Endodermal cell (in vitro differentiated cells): Measurements from ENCODE around the gene SLX9. TPM values are rescaled to one million over a fixed set of nuclear protein-coding genes. Genes with fewer than 3 reads are reported as not detected.

Experiments used
- DNase-seq: peaks from one replicate; pipeline ENCODE4 v3.0.0-alpha.2; 2017
- H3K27ac ChIP-seq: 2 replicates; pipeline ENCODE4 v1.5.1; 2013; ENCODE audit warnings: mild to moderate bottlenecking, low read depth, low read length, moderate library complexity
- H3K27me3 ChIP-seq: 2 replicates; pipeline ENCODE4 v1.6.1; 2013; ENCODE audit warnings: mild to moderate bottlenecking, low read length, moderate library complexity; ENCODE audit not compliant: insufficient read depth, control insufficient read depth, poor library complexity, severe bottlenecking
- H3K36me3 ChIP-seq: 2 replicates; pipeline ENCODE4 v1.7.0; 2013; ENCODE audit warnings: mild to moderate bottlenecking, low read length, moderate library complexity; ENCODE audit not compliant: control insufficient read depth, insufficient read depth
- H3K4me1 ChIP-seq: one replicate; pipeline ENCODE4 v1.7.0; 2013; ENCODE audit warnings: low read length; ENCODE audit not compliant: control insufficient read depth, insufficient read depth
- H3K4me3 ChIP-seq: 2 replicates; pipeline ENCODE4 v1.5.1; 2013; ENCODE audit warnings: mild to moderate bottlenecking, low read length, moderate library complexity
- H3K9ac ChIP-seq: 2 replicates; pipeline ENCODE4 v1.6.1; 2013; ENCODE audit warnings: mild to moderate bottlenecking, low read length, moderate library complexity; ENCODE audit not compliant: poor library complexity, severe bottlenecking; ENCODE audit errors: extremely low read depth
- H3K9me3 ChIP-seq: 2 replicates; pipeline ENCODE4 v1.6.1; 2013; ENCODE audit warnings: mild to moderate bottlenecking, low read length, moderate library complexity; ENCODE audit not compliant: control insufficient read depth
- H3K27ac Mint-ChIP-seq: 2 replicates; pipeline ENCODE4 v1.8.0; 2020; ENCODE audit warnings: mixed read lengths
- H3K27me3 Mint-ChIP-seq: 2 replicates; pipeline ENCODE4 v1.8.0; 2021; ENCODE audit warnings: mild to moderate bottlenecking, mixed read lengths; ENCODE audit not compliant: insufficient read depth
- H3K36me3 Mint-ChIP-seq: 2 replicates; pipeline ENCODE4 v1.8.0; 2020; ENCODE audit warnings: low read depth, mixed read lengths
- H3K4me1 Mint-ChIP-seq: 2 replicates; pipeline ENCODE4 v1.8.0; 2020; ENCODE audit warnings: mixed read lengths
- H3K4me3 Mint-ChIP-seq: 2 replicates; pipeline ENCODE4 v1.8.0; 2020; ENCODE audit warnings: mild to moderate bottlenecking, moderate library complexity, mixed read lengths
- H3K9me3 Mint-ChIP-seq: 2 replicates; pipeline ENCODE4 v1.8.0; 2020; ENCODE audit warnings: mild to moderate bottlenecking, mixed read lengths
- CTCF ChIP-seq: fragments of 200-600 bp; sonication (generic); conservative IDR thresholded peaks from 2 replicates; pipeline ENCODE4 v1.5.0; 2021; ENCODE audit warnings: antibody characterized with exemption, mild to moderate bottlenecking
- WGBS, 2 experiments: methylation state at CpG; one replicate each; pipeline versions ENCODE4 v1.1.5 to v1.1.7; 2013; ENCODE audit warnings: missing lambda C conversion rate in 2 of 2, mixed read lengths in 1 of 2; ENCODE audit not compliant: insufficient coverage in 1 of 2, insufficient read length in 1 of 2; 5-methylcytosine and 5-hydroxymethylcytosine counted together
- total RNA-seq, 2 donors: library from RNA; stranded (reverse); fragmentation: NEBNext Ultra II Directional in 1 of 2; extraction: Animal tissue kit (Norgen Biotek cat#: 25700) in 1 of 2; gene quantifications; 2 replicates in 1 of 2; 3 replicates in 1 of 2; pipeline ENCODE4 v1.2.1, GENCODE V29; 2021

SLX9 gene
- total RNA-seq, 2 donors from 2014 or later: 38.0 to 48.9 TPM

- no peaks in the 10 kb centered on the region for H3K4me1 ChIP-seq
- Mint-ChIP-seq H3K36me3 (no peaks in the 10 kb centered on the region), H3K4me3 (no peak overlapping the region), H3K4me1 (no peaks in the 10 kb centered on the region), H3K27me3 (peaks cover 37% of the 10 kb centered on the region), H3K9me3 (no peaks in the 10 kb centered on the region), H3K27ac (no peak overlapping the region)
- H3K4me3 ChIP-seq: no peak overlapping the region
- no peaks in the 10 kb centered on the region for H3K9me3 ChIP-seq
- no peak overlapping the region for H3K27ac ChIP-seq
- no peak for TF ChIP-seq CTCF
- DNase-seq: peak; percentile 45
- no peak overlapping the region for H3K9ac ChIP-seq
- H3K27me3 ChIP-seq: peaks cover 24% of the 10 kb centered on the region
- H3K36me3 ChIP-seq: no peaks in the 10 kb centered on the region
- 75 to 85% methylated on average over 13 to 28 of the region's 28 CpGs for WGBS, 2 experiments
These were observed 19.7 kb upstream of the SLX9 start for GRCh38 chr21:44919913-44920693.

- Mint-ChIP-seq H3K9me3 (no peaks in the 10 kb centered on the region), H3K4me1 (no peaks in the 10 kb centered on the region), H3K27me3 (peaks cover 37% of the 10 kb centered on the region), H3K27ac (no peak within 1 kb of the TSS), H3K36me3 (no peaks in the 10 kb centered on the region), H3K4me3 (no peak within 1 kb of the TSS)
- no peak for TF ChIP-seq CTCF
- Histone ChIP-seq H3K27ac (no peak within 1 kb of the TSS), H3K4me3 (no peak within 1 kb of the TSS), H3K36me3 (no peaks in the 10 kb centered on the region), H3K9me3 (no peaks in the 10 kb centered on the region), H3K27me3 (peaks cover 24% of the 10 kb centered on the region), H3K4me1 (no peaks in the 10 kb centered on the region), H3K9ac (no peak within 1 kb of the TSS)
- WGBS, 2 experiments: 88 to 90% methylated on average over 19 to 28 of the region's 29 CpGs
- DNase-seq: peak; percentile 49
These were observed 18.9 kb upstream of the SLX9 start, which contains the start of gene ITGB2 for GRCh38 chr21:44920694-44921604. Gene ITGB2, minus strand, starts transcription at chr21:44920899. Its CDS starts 10,117 bp downstream, at chr21:44910782.

- WGBS, 2 experiments: 94 to 98% methylated on average over 5 of the region's 5 CpGs
These were observed 17.9 kb upstream of the SLX9 start for GRCh38 chr21:44921928-44922327.

More at GRCh38 chr21:44921928-44922327, 17.9 kb upstream of the SLX9 start:
- no peaks in the 10 kb centered on the region for H3K36me3 Mint-ChIP-seq
- Histone ChIP-seq H3K4me3 (no peak overlapping the region), H3K27me3 (peaks cover 24% of the 10 kb centered on the region), H3K27ac (no peak overlapping the region), H3K9me3 (no peaks in the 10 kb centered on the region), H3K9ac (no peak overlapping the region), H3K4me1 (peaks cover 4% of the 10 kb centered on the region), H3K36me3 (no peaks in the 10 kb centered on the region)
- H3K27ac Mint-ChIP-seq: no peak overlapping the region
- DNase-seq: no peak
- no peak overlapping the region for H3K4me3 Mint-ChIP-seq
- no peak for TF ChIP-seq CTCF
- H3K27me3 Mint-ChIP-seq: peaks cover 37% of the 10 kb centered on the region
- H3K9me3 Mint-ChIP-seq: no peaks in the 10 kb centered on the region
- H3K4me1 Mint-ChIP-seq: peaks cover 5% of the 10 kb centered on the region
